HG02678 (cell line): ENCODE data around the gene YTHDF1.
"Not testable (repeated sequence)": the region's sequence is repeated elsewhere in the genome, so short reads cannot be mapped to it uniquely, and the experiment has no call there.

Experiments used
- ATAC-seq: cut with Tn5 transposase; IDR thresholded peaks from one replicate; pipeline ENCODE4 v1.9.1; 2021; ENCODE audit warnings: mild to moderate bottlenecking, moderate library complexity; ENCODE audit not compliant: unreplicated experiment

Gene YTHDF1

DNA sequence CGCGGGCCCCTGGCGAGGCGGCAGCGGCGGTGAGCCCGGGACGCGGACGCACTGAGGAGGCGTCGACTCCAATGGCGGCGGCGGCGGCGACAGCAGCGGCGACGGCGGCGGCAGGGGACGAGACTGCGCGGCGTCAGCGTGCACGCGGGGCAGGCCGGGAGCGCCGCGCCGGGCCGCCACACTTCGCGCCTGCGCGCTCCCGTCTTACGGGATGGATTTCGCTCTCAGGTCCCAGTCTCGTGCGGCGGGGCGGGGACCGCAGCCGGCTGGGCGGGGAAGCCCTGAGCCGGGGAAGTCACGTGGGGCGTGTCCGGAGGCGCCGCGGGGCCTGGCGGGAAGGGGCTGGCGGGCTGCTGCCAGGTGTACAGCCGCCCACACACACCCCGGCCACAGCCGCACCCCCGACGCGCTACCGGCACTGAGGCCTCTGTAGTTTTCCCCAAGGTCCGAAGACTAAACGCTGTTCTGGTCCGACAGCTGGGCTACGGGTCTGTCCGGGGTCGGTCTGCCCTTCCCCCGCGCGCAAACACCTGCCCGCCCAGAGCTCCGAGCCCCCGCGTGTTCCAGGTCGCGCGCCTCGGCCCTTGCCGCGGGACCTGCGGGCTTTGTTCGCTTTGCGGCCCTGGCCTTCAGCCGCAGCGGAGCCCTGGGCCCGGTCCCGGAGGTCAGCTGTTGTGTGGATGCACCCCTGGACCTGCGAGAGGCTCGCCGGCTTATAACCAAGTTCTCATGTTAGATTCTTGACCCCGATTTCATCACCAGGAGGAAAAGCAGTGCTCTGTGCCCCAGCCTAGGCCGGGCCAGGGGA lies at the start of gene YTHDF1:
YTHDF1 (minus strand) TSS at position 91 of the 808 bp plus-strand sequence. CDS start 239 bp downstream, outside the sequence.
- ATAC-seq: peak; percentile 88

DNA sequence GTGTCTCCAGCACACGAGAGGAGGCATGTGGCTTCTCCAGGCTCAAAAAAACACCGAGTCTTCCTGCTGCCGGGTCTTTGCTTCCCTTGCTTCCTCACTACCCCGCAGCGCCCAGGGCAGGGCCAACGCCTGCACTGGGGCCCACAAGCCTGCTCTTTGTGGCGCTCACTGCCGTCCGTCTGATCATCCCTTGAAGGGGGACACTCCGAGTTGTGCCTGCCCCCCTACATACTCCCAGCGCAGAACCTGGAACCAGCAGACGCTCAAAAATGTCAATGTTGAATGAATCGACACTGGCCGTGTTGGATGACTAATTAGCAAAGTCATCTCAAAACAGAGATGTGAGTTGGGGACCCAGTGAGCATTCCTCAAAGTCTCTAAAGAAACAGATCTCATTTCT lies 48.6 kb upstream of the YTHDF1 start:
- ATAC-seq: no peak

DNA sequence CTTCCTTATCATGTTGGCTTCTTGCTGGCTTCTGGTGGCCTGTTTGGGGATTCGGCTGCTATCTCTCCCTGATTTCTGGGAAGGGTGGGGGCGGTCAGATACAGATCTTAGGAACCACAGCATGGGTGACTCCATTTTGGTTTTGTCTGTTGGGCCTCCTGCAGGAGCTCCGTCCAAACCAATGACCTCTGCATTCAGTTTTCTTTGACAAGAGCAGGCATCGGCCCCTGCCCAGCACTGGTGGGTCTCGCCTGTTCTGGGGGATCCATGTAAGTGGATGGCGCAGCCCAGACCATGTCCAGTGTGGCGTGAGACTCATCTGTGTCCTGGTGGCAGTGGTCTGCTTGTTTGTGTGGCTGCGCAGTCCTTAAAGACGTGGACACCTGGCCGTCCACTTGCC lies 48.1 kb upstream of the YTHDF1 start:
- ATAC-seq: no peak

DNA sequence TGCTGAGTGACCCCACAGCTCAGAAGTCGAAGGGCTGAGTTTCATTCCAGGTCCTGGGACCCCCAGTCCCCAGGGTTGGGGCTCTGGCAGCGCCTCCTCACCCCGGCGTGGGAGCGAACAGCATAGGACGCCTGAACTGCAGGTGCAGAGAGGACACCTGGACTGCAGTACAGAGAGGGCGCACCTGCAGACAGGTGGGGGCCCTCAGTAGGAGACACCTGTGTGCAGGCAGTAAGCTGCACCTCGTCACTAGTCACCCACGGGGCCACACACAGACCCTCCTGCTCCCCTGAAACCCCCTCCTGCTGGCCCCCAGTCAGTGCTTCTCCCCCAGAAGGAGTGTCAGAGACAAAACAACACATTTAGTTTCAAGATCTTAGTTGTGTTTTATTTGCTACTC lies 46.9 kb upstream of the YTHDF1 start:
- no peak for ATAC-seq

DNA sequence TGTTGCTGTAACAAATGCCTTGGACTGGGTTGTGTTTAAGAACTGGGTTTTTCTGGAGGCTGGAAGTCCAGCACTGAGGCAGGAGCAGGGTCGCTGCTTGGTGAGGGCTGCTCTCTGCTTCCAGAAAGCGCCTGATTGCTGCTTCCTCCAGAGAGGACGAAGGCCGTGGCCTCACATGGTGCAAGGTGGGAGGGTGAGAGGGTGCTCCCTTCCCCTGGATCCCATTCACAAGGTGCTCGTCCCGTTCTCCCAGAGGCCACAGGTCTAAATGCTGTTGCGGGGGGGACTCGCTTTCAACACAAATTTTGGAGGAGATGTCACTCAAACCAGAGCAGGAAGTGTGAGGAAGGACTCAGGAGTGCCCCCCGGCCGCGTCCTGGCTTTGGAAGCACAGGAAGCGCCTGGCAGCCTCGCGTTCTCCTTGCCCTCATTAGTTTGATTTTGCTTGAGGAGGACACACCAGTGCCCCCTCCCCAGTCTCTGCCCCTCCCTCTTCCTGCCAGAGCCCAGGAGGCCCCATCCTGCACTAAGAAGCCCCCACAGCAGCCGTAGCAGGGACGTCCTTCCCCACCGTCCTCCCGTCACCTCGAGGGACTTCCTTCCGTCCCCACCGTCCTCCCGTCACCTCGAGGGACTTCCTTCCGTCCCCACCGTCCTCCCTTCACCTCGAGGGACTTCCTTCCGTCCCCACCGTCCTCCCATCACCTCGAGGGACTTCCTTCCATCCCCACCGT lies 46.0 kb upstream of the YTHDF1 start:
- ATAC-seq: no peak

DNA sequence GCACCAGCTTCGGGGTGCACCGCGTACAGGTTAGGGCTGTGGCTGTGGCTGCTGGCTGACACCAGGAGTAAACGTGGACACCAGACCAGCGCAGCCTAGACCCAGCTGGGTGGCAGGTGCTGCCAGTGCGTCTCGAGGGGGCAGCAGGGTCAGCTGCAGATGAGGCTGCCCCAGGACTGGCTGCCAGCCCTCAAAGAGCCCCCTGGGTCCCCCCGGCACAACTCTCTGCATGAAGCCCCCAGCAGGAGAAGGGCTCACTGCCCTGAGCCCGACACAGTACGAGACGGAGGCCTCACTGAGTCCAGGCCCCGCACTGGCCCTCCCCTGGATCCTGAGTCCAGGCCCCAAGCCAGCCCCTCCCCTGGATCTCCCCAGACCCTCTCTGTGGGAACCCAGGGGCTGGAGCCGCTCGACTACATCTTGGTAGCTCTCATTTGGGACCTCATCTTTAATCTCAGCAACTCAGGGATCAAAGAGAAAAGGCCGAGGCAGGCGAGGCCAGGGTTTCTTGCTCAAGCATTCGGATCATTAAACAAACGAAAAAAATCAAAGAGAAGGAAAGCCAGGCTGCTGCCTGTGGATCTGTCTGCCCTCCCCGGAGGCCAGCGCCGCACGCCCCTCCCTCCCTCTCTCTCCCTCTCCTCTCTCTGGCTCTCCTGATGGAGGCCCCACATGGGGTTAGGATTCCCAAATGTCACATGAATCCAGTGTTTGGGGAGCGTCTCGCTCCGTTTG lies 45.3 kb upstream of the YTHDF1 start:
- no peak for ATAC-seq

DNA sequence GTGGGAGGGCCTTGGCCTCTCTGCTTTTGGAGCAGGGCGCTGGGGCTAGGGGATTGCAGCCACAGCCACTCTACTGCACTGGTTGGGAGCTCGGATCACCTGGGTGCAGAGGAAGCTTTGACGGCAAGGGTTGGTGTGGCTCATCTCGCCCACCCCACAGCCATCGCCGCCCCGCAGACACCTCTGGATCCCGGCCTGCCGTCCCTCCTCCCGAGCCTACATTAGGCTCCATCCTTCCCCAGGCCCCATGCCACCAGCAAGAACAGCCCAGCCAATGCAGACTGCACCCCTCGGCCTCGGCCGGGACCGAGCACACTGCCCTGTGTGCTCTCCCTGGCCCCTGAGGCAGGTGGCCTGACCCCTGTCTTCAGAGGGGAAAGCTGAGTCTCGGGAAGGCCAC lies 44.6 kb upstream of the YTHDF1 start:
- no peak for ATAC-seq

DNA sequence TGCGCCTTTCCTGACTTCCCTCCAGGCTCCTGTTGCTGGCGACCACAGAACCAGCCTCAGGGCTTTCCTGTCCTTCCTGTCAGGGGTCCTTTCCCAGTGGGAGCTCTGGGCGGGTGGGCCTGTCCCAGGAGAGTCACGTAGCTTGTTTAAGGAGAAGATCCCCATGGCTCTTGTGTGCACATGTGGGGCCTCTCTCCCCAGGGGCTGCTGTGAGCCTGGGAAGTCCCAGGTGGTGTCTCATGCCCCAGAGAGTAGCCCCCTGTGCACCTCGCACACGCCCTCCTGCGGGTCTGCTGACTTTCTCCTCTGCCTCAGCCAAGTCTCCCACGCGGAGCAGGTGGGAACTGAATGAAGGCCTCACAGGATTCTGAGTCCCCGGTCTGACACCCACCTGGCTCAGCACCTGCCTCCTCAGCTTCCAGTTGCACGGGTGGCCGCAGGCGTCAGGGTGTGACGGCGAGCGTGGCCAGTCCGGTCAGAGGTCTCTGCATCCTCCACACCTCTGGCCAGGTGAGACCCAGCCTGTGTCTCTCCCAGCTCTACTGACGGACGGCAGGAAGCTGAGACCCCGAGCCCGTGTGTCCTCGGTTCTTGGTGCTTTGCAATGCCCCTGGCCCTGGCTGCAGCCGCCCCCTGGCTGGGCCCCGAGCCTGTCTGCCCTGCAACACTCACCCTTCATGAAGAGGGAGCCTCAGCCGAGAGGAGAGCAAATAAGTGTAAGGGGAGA lies 44.0 kb upstream of the YTHDF1 start:
- ATAC-seq: no peak

DNA sequence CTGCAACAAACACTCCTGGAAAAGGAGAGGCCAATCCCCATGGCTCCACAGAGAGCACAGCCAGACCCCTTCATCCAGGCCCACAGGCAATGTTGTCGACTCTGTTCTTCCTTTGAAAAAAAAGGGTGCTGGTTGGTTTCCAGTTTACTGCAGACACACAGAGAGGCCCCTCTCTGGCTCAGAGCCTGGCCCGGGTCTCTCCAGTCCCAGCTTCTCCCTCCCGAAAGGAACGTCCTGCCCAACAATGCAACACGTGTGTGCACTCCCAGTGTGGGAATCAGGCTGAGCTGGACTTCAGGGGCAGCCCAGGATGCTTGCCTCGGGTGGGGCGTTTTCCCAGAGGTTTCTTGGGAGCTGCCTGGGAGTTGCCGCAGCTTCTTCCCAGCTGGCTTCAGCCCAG lies 42.9 kb upstream of the YTHDF1 start:
- ATAC-seq: no peak

DNA sequence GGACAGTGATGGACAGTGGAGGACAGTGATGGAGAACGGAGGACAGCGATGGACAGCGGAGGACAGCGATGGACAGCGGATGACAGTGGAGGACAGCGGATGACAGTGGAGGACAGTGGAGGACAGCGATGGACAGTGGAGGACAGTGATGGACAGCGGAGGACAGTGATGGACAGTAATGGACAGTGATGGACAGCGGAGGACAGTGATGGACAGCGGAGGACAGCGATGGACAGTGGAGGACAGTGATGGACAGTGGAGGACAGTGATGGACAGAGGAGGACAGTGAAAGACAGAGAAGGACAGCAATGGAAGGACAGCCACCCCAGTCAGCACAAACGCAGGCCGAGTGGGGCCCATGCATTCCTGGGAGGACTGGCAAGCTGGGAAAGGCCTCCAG lies 41.7 kb upstream of the YTHDF1 start:
- ATAC-seq: no peak

DNA sequence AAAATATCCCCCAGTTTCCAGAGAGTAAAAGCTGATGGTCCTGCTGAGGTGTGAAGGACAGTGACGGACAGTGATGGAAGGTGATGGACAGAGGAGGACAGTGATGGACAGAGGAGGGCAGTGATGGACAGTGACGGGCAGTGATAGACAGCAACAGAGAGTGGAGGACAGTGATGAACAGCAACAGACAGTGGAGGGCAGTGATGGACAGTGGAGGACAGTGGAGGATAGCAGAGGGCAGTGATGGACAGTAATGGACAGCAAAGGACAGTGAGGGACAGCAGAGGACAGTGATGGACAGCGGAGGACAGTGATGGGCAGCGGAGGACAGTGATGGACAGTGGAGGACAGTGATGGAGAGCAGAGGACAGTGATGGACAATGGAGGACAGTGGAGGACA lies 41.0 kb upstream of the YTHDF1 start:
- no peak for ATAC-seq

DNA sequence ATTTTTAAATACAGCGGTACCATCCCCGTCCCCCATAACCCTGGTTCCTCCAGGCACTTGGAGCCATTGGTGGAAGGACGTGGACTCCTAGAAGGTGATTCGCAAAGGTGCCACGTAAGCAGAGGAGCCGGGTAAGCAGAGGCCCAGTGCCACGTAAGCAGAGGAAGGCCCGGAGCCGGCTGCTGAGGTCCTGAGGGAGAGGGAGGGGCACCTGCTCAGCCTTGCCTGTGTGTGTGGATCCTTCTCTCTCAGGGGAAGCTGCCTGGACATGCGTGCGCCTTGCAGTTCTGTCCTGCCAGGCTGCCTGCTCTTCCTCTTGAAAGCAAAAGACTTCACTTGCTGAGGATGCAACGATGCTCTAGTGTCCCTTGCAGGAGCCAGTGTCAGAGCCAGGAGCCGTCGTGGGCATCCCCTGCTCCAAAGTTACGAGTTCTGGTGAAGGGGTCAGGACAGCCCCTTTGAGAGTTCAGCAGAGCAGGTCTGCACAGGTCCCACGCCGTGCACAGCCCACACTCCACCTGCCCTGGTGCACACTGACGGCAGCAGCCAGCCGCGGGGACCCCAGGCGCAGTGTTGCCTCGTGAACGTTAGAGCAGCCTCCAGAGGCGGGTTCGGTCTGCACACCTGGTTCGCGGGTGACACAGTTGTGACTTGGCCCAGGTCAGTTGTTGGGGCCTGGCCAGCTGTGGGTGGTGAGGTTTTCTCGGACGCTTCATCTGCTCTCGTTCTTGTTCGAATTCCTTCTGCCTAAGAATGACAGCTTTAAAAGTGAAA lies 40.2 kb upstream of the YTHDF1 start:
- no peak for ATAC-seq

DNA sequence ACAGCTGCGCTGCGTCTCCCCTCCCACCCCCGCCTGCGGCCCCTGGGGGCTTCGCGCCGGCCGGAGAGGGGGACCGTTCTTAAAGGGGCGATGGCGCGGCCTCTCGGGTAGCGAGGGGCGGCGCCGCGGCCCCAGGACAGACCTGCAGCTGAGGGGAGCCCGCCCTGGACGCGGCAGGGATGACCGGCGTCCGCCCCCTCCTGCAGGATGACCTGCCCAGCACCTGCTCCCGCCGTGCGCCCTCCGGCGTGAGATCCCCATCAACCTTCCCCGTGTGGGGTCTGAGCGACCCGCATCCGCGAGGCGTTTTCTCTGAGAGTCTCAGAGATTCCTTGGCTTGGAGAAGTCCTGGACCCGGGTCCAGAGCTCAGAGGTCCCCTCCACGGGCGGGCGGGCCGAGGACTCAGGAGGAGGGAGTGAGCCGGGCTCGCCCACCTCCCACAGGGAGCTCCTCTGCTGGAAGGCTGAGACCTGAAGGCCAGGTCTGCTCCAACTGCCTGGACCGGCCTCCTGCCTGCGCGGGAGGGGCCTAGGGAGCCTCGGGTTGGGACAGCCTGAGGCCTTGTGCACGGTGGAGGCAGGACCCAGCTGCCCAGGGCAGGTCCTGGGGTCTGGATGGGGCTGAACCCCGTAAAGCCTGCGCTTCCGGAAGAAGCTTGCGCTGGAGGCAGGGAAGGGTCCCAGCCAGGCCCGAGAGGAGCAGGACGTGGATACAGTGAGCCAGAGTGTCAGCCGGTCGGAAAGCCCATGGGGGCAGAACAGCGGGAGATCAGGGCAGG lies 38.9 kb upstream of the YTHDF1 start:
- ATAC-seq: no peak

DNA sequence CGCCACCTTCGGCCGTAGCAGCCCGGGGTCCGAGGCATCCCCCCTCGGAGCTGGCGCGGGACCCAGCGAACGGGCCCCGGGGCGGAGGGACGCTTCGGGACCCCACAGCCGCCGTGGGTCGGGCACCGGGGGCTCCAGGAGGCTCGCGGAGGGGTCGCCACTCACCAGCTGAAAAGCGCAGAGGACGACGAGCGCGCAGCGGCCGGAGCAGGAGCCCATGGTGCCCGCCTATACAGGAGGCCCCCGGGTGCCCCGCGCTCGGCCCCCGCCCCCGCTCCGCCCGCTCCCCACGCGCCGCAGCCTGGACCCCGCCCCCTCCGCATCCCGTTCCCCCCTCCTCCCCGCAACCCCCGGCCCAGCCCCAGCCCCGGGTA lies 38.3 kb upstream of the YTHDF1 start, which contains the start of gene NKAIN4:
NKAIN4 (minus strand) TSS at position 232 of the 374 bp plus-strand sequence; CDS start at position 219, 13 bp downstream.
- ATAC-seq: no peak

DNA sequence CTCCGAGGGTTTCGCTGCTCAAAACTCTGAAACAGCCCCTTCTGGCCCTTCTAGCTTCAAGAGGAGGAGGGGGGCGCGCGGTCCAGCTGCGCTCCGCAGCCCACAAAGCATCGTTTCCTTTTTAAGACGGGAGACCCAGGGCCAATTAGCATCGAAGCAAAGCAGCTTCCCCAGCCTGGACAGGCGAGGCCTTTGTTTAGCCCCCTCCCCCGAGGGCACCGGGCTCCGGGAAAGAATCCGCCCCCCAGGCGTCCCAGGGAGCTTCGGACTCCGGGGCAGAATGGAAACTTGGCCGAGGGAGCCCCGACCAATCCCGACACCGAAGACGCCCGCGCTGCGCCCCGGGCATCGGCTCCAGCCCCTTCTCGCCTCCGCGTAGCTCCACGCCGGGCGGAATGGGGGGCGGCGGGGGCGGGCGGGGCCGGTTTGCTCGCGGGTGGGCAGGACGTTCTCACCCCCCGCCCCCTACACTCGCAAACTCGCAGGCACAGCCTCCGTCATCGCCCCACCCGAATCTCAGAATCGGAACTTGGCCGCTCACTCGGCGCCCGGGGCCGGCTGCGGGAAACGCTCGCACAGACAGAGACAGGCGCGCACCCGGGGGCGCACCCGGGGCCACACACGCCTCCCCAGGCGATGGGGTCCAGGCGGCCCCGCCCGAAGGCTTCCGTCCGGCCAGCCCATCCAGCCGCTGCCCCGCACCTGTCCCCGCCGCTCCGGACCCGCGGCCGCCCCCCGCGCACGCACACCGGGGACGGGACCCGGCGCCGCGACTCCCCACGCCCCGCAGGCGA lies 37.7 kb upstream of the YTHDF1 start:
- no peak for ATAC-seq

DNA sequence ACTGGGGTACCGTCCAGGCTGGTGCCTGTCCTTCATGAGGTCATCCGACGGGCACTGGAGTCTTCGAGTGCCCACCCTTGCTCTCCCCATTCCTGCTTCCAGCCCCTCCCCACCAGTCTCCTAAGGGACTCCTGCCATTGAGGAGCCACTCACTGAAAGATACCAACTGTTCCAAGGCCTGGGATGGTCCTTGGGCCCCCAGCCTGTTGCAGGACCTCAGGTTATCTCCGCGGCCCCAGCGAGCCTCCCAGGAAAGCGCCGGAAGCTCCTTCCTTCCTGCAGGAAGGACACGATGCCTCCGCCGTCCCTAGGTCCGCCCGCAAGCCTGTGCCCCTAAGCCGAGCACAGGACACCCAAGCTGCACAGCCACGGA lies 37.1 kb upstream of the YTHDF1 start:
- no peak for ATAC-seq

DNA sequence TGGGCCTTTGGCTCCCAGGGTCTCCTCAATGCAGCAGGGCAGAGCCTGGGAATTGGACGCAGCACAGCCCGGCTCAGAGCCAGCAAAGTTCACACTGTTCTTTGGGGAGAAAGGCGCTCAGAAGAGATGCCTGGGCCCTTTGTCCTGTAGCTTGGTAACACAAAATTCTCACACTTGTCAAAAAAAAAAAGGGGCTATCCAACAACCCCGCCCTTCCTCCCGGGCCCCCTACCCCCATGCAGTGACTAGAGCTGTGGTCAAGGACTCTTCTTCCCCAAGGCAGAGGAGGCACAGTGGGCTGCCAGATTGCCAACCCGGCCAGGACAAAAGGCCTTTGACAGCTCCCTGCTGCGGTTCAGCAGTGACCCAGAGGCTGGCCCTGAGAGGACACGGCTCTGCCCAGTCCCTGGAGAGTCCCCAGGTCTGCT lies 36.4 kb upstream of the YTHDF1 start:
- no peak for ATAC-seq

DNA sequence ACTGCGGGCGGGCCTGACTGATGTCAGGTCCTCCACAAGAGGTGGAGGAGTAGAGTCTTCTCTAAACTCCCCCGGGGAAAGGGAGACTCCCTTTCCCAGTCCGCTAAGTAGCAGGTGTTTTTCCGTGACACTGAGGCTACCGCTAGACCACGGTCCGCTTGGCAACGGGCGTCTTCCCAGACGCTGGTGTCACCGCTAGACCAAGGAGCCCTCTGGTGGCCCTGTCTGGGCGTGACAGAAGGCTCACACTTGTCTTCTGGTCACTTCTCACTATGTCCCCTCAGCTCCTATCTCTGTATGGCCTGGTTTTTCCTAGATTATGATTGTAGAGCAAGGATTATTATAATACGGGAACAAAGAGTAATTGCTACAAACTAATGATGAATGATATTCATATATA lies 35.4 kb upstream of the YTHDF1 start:
- ATAC-seq: not testable (repeated sequence)

DNA sequence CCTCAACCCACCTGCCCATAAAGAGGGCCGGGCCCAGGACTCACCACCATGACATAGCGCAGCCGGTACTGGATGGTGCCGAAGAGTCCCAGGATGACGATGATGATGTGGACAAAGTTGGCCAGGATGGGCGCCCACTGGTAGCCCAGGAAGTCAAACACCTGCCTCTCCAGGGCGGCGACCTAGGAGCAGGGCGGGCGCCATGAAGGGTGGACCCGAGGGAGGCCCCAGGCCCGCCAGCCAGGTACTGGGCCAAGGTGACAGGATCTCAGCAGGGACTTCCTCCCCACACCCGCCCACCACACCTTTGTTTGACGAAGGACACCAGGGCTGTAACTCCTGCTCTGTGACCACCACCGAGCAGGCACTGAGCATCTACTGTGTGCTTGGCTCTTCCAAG lies 34.0 kb upstream of the YTHDF1 start:
- ATAC-seq: no peak
